Limb (tissue), 2 donors: ENCODE measurements around the gene YES1.
"Not testable (repeated sequence)": the region's sequence is repeated elsewhere in the genome, so short reads cannot be mapped to it uniquely, and the experiment has no call there.

Experiments used
- DNase-seq, 2 donors: peaks; one replicate each; pipeline ENCODE4 v3.0.0-alpha.2; 2016; ENCODE audit errors: extremely low spot score in 2 of 2

Gene YES1

DNA sequence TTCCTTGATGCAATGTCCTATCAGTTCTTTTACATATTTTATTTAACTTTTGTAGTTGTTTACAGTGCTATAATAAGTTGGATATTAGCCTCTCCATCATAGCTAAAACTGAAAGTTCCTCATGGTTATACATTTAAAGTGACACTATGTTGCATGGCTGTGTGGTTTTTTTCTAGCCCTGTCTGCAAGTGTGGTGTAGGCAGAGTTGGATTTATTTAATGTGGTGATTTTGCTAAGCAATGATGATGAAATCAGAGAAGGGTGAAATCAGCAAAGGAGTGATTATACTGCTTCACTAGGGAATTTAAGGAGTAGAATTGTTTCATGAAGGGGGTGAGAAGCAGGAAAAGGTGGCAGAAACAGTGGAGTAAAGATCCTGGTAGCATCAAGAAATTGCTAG, 81.3 kb downstream of the YES1 start:
- no peak for DNase-seq

DNA sequence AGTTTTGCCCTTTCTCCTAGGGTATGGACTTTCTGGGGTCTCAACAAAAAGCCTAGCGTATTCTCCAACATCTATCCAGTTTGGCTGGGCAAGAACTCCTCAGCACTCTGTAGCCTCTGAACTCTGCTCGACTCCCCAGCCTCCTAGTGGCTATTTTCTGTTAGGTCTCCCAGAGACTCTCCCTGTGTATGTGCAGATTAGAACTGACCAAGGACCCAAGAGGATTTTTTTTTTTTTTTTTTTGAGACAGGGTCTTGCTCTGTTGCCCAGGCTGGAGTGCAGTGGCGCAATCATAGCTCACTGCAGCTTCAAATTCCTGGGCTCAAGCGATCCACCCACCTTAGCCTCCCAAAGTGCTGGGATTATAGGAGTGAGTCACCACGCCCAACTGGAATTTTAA, 81.9 kb downstream of the YES1 start:
- DNase-seq, result not testable (repeated sequence)

DNA sequence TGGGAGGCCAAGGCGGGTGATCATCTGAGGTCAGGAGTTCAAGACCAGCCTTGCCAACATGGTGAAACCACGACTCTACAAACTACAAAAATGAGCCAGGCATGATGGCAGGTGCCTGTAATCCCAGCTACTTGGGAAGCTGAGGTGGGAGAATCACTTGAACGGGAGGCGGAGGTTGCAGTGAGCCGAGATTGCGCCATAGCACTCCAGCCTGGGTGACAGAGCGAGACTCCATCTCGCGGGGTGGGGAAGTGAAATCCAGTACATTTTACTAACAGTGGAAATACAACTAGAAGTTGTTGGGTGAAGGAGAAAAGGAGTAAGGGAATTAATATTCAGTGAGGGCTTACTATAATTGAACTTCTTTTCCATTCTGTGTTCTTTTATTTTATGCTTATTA, 86.4 kb downstream of the YES1 start:
- no peak for DNase-seq

DNA sequence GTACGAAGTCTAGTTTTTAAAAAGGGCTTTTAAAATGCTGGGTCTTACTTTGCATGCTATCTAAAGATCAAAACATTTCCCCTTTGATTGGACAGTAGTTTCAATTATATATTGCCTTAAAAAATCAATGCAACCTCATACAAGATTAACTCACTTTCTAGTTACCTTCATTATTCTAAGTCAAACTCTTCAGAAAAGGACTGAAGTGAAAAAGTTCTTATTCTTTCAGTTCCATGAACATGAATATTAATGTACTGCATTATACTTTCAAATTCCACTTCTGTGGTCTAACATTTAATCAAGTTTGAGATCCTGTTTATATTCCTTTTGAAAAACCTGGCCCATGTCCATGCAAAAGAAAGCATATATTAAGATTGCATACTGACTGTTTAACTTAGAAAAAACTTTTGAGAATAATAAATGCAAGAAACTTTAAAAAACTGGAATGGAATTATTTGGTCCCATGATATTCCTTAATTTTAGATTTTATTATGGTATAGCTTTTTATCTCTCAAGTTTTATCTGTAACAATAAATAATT, 88.4 kb downstream of the YES1 start:
- DNase-seq, result no peak

DNA sequence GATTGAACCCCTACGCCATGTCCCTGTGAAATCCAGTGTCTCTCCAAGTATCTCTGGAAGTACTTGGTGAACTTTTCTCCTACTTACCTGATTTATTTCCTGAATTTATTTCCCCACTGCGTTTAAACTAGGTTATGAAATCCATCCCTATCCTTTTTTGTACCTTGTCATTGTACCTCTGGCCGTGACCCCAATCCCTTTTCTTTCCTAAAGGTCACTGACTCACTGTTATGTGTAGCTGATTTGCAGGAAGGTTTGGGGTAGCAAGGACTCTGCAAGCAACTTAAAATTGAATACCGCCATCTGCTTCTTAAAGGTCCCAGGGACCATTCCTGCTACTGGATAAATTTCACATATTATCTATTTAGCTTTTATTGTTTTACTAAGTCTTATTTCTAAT, 95.0 kb downstream of the YES1 start:
- DNase-seq, result no peak

DNA sequence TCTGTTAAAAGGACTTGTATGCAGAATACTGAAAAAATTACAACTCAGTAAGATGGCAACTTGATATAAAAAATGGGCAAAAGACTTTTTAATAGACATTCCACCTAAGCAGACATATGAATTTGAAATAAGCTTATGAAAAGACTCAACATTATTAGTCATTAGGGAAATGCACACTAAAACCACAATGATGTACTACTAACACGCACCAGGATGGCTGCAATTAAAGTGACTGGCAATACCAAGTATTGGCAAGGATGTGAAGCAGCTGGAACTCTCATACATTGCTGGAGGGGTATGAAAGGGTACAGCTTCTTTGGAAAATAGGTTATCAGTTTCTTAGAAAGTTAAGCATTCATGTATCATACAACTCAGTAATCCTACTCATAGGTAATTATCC, 96.4 kb downstream of the YES1 start:
- DNase-seq, result no peak

DNA sequence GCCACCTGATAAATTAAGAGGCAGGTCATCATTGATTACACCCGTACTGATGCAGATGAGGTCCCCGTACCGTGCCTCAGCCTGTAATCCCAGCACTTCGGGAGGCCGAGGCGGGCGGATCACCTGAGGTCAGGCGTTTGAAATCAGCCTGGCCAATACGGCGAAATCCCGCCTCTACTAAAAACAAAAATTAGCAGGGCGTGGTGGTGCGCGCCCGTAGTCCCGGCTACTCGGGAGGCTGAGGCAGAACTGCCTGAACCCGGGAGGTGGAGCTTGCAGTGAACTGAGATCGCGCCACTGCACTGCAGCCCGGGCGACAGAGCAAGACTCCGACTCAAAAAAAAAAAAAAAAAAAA, 98.9 kb downstream of the YES1 start:
- DNase-seq, result no peak

DNA sequence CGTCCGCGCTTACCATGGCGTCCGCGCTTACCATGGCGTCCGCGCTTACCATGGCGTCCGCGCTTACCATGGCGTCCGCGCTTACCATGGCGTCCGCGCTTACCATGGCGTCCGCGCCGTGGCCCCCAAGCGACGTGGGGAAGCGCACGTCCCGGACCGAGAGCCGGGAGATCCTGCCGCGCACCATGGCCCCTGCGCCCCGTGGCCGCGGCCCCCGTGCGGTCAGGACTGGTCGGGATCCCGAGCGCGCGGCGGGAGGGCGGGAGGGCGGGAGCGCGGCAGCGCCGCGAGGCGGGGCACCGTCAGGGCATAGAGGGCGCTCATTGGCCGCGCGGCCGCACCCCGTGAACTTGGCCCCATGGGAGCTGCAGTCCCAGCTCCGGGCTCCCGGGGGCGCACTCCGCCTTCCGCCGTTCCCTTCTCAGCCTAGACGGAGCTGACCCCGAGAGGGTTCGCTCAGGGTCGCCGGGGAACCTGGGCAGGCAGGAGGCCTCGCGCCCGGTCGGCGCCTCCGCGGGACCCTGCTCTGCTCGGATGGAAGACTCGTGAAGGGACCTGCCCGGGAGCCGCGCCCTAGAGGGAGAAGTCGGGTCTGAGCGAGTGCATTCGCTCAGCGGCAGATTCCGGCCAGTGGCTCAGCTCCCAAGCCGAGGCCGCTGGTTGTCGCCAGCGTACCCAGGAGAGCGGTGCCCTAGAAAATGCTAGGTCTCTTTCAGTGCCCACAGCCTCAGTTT, 99.5 kb downstream of the YES1 start, which contains the start of gene ENOSF1:
ENOSF1 (minus strand) TSS at position 230 of the 734 bp plus-strand sequence; CDS start at position 187, 43 bp downstream.
- peak; percentile 61 to 88 for DNase-seq

DNA sequence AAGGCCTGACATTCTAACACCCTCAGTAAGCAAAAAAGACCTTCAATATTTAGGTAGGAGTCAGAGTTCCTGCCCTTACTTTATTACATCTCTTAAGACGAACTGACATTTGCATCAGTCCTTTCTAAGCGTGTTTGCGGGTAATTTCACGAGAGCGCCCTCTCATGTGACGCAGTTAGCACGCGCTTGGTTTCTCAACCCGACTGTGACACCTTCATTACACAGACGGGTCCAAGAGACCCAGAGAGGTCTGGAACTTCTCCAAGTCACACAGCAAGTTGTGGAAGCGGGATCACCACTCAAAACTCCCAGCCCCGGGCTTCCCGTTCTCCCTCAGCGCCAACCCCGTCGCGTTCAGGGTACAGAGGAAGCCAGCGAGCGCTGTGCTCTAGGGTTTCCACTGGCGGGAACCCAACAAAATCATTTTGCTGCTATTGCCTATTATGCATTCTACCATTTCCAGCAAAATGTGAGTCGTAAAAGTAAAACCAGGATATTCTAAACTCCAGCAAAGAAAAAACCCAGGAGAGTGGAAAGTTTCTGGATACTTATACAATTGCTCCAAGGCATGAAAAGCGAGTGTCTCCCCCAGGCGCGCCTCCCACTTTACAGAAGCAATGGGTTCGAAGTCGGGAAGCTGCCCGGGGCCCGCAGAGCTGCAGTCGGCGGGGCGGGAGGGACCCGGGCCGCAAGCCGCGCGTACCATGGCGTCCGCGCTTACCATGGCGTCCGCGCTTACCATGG, 100.2 kb downstream of the YES1 start:
- peak; percentile 51 to 66 for DNase-seq

DNA sequence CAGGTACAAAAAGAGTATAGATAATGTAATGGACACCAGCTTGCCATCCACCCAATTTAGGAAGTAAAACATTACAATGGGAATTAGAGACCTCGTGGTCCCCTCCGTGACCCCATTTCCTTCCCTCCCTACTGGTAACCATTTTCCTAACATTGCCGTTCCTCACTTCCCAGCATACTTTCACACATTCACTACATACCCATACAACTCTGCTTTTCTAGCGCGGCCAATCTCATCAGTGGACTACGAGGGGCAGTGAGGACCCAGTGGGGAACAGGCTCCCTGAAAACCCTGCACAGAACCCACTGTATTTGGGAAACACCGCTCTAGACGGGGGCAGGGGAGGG, 100.8 kb downstream of the YES1 start:
- peak in 1 of 2 donors; percentile 57 for DNase-seq

DNA sequence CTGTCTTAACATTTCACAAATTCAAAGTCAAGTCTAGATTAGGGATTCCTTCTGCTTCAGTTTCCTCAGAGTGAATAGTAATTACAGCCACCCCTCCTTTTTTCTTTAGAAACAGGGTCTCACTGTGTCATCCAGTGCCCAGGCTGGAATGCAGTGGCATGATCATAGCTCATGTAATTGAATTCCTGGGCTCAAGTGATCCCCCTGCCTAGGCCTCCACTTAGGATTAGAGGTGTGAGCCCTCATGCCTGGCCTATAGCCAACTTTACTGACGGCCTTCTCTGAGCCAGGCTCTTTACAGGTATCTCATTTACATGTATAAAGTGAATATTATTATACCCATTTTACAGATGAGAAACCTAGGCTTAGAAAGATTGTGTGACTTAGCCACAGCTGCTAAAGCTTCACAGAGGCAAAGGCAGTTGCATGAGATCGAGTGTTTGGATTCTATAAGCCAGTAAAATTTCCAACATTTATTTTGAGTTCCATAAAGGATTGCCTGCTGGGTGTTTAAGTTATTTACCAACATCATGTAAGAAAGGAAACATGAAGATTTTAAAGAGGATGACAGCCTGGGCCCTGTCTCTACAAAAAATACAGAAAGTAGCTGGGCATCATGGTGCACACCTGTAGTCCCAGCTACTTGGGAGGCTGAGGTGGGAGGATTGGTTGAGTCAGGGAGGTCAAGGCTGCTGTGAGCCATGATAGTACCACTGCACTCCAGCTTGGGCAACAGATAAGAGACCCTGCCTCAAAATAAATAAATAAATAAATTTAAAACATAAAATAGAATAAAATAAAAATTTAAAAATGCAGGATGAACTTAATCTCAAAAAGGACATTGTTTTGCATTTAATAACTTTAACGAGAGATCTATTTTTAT, 101.4 kb downstream of the YES1 start:
- DNase-seq, result no peak

DNA sequence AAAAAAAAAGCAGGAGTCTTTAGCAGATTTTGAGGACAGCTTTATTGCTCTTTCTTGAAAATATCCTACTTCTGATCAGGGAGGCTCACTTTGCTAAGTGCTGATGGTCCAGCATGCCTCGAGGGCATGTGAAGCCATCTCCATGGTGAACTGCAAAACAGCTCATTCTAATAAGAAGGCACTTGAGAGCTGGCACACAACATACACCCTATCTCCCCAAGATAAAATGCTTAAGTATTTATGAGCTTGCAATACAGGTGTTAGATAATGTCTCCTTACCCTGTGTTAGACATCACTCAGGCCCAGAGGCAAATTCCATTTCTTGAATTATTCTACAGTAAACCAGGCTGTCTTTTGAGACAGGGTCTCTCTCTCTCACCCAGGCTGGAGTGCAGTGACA, 102.3 kb downstream of the YES1 start:
- DNase-seq, result no peak

DNA sequence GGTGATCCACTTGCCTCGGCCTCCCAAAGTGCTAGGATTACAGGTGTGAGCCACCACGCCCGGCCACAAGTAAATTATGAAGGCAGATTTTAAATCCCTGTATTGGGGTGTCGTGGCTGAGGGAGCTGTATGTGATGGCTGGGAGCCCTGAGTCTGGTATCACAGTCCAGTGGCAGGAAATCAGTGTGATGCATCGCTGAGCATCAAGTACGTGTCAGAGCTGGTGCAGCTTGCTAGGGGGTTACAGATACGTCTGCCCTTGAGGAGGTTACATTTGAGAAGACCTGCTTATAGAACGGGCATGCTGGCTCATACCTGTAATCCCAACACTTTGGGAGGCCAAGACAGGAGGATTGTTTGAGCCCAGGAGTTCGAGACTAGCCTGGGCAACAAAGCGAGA, 103.9 kb downstream of the YES1 start:
- DNase-seq, result no peak

DNA sequence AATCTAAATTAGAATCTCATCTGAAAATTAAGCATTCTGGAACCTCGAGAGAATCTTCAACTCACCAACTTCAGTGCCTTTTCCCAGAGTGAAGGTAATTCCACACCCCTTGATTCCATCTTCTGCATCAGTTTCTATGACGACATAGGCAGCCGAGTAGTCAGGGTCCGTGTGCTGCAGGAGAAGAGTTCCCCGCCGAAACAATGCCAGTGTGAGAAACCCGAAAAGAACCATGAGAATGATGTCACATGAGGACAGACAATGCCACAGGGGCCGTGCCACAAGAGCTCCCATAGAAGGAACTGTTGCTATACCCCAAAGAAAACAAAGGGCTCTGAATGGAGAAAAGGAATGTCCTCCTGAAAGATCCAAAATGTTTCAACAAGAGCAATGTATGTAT, 105.6 kb downstream of the YES1 start:
- DNase-seq, result no peak

DNA sequence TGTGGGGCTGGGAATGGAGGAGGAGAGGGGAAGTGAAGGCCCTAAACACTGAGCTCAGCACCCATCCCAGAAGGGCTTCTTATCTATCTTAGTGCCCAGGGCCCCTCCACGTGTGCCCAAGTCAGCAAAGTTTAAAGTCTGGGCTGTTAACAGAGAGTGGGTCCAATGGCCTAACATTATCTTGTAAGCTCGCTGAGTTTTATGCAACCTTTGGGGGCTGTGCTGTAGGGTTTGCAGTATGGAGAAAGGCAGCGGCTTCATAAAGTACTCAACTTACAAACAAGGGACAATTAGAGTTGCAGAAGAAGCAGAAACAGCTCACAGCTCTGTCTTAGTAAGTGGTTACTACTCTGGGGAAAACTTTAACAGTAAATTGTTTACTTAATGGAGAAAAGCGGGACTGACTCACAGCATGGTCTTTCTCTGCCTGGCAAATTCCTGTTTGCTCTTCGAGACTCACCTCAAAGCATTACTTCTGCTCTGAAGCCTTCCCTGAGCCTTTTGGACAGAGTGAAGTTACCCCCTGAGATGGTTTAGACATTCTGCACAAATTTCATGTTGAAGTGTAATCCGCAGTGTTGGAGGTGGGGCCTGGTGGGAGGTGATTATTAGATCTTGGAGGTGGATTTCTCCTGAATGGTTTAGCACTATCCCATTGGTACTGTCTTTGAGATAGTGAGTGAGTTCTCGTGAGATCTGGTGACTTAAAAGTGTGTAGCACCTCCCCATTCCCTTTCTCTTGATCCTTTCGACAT, 108.7 kb downstream of the YES1 start:
- no peak for DNase-seq

DNA sequence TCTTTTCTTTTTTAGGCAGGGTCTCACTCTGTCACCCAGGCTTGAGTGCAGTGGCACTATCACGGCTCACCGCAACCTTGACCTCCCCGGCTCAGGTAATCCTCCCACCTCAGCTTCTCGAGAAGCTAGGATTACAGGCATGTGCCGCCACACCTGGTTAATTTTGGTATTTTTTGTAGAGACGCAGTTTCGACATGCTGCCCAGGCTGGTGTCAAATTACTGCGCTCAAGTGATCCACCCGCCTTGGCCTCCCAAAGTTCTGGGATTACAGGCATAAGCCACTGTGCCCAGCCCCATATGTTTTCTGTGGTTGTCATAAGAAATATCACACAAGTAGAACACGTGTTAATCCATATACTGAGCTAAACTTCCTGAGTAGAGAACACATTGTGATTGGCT, 114.2 kb downstream of the YES1 start:
- no peak for DNase-seq

DNA sequence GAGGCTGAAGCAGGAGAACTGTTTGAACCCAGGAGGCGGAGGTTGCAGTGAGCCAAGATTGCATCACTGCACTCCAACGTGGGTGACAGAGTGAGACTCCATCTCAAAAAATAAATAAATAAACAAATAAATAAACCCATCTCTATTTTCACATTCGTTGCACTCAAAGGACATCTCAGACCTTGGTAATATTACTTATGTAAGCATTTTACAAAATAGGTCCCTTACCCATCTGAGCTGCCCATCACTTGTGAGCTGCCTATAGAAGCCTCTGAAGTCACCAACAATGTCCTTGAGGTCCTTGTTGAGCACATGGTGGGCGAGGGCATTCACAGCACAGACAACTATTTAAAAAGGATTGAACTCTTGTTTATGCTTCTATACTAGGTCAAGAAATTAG, 115.0 kb downstream of the YES1 start:
- DNase-seq, result no peak

DNA sequence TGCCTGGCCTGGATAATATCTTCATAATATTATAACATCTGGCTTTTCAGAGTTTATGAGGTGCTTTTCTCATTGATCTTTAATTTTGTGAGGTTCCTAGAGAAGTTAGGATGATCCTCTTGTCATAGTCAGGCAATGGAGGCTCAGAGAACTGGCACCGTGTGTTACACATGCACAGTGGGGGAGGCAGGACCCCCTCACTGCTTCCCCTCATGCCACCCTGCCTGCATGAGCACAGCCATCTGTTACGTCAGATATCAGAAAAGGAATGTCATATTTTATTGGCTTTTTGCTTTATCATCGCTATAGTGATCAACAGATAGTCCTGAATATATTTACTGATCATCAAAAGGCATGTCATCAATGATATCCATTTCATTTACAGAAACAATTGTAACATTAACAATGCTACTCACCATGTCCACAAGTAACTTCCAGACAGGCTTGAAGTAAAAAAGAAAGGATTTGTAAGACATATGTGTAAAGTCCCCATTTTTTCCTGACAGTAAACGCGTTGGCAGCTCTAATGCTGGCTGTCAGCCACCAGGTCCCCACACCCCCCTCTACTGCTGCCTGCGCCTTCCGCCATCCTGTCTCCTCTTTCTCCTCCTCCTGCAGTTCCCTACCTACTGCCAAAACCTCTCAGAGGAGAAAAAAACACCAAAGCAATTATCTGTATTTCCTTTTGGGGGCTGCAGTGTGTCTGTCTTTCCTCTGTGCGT, 118.4 kb downstream of the YES1 start:
- no peak for DNase-seq

DNA sequence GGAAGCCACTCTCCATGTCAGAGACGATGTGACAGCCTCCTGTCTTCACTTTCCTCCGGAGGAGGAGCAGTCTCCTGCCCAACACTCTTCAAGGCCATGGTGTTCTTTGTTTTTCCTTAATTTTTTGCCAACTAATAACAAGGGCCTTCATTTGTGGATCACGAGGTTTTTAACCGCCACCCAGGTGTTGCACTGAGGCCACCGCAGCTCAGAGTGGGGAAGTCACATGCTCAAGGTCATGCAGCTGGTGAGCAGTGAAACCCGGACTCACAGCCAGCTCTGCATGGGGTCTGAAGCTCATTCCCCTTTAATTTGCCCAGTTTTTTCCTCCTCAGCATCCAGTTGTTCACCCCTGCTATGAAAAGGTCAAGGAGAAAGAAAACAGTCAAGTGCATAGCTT, 119.2 kb downstream of the YES1 start:
- no peak for DNase-seq

DNA sequence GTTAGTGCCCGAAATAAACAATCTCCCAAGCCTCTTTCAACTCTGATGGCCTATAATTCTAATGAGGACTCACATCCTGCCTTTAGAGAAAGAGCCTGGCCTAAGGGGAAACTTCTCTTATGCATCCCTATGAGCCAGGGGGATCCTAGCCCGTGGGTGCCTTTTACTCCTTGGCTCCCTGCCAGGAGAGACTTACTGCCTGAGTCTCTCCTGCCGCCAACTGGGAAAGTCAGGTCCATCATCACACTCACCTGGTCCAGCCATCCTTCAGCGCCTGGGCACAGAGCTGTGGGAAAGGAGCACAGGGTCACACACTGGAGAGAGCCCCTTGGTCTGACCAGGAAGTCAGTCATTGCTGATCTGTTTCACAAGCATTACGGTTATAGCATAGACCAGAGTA, 123.7 kb downstream of the YES1 start:
- DNase-seq, result no peak
